LHCN-M2 (cell line): ENCODE measurements around the gene YARS1. TPM values are rescaled to one million over a fixed set of nuclear protein-coding genes. Genes with fewer than 3 reads are reported as not detected.

ENCODE experiments used
- DNase-seq: peaks from one replicate; pipeline ENCODE4 v3.0.0-alpha.2; 2012; ENCODE audit warnings: low read depth
- total RNA-seq: library from RNA; depleted of rRNA; stranded (reverse); fragments of >200 nt; gene quantifications from 2 replicates; pipeline ENCODE4 v1.2.3, GENCODE V29; 2014

The YARS1 gene
- total RNA-seq, 1 experiment from 2014 or later: 64.5 TPM

- no peak for DNase-seq
Observed at GRCh38 chr1:32765570-32766327, 51.4 kb downstream of the YARS1 start.

GRCh38 chr1:32764826-32765569, 52.2 kb downstream of the YARS1 start:
- no peak for DNase-seq

GRCh38 chr1:32763221-32763620, 53.9 kb downstream of the YARS1 start:
- no peak for DNase-seq

GRCh38 chr1:32761936-32762335, 55.2 kb downstream of the YARS1 start:
- DNase-seq: no peak

GRCh38 chr1:32761253-32761877, 55.8 kb downstream of the YARS1 start:
- peak; percentile 64 for DNase-seq

- no peak for DNase-seq
Observed at GRCh38 chr1:32759997-32760623, 57.0 kb downstream of the YARS1 start.

- DNase-seq: no peak
Observed at GRCh38 chr1:32759521-32759981, 57.6 kb downstream of the YARS1 start.

- no peak for DNase-seq
Observed at GRCh38 chr1:32758795-32759430, 58.2 kb downstream of the YARS1 start.

GRCh38 chr1:32758177-32758794, 58.9 kb downstream of the YARS1 start:
- DNase-seq: no peak

- no peak for DNase-seq
Observed at GRCh38 chr1:32757213-32757895, 59.8 kb downstream of the YARS1 start.

- DNase-seq: no peak
Observed at GRCh38 chr1:32755810-32756159, 61.4 kb downstream of the YARS1 start.

GRCh38 chr1:32755098-32755809, 61.9 kb downstream of the YARS1 start:
- no peak for DNase-seq

GRCh38 chr1:32754317-32755097, 62.7 kb downstream of the YARS1 start:
- no peak for DNase-seq

- no peak for DNase-seq
Observed at GRCh38 chr1:32753532-32754316, 63.4 kb downstream of the YARS1 start.

GRCh38 chr1:32749771-32750170, 67.4 kb downstream of the YARS1 start:
- no peak for DNase-seq

GRCh38 chr1:32749332-32749731, 67.8 kb downstream of the YARS1 start:
- DNase-seq: no peak

GRCh38 chr1:32748926-32749325, 68.2 kb downstream of the YARS1 start:
- DNase-seq: no peak

- DNase-seq: no peak
Observed at GRCh38 chr1:32748348-32748747, 68.8 kb downstream of the YARS1 start.
